HepG2 (cell line): Measurements from ENCODE around the gene OGA. TPM values are rescaled to one million over a fixed set of nuclear protein-coding genes. Genes with fewer than 3 reads are reported as not detected.

Source experiments
- CREB1 ChIP-seq, 2 experiments: fragments of 450-650 bp in 1 of 2; IDR thresholded peaks; 2 replicates each; pipeline ENCODE4 v1.6.1; 2016 to 2017; ENCODE audit warnings: control low read depth in 1 of 2, mild to moderate bottlenecking in 1 of 2, missing compliant biosample characterization in 1 of 2, missing genetic modification characterization in 1 of 2
- ELF1 ChIP-seq: sonication (generic); formaldehyde crosslinking; IDR thresholded peaks from 2 replicates; pipeline ENCODE4 v1.4.0; 2020; ENCODE audit warnings: missing genetic modification reagents
- ELF4 ChIP-seq: sonication (generic); formaldehyde crosslinking; IDR thresholded peaks from 2 replicates; pipeline ENCODE4 v1.5.0; 2020; ENCODE audit warnings: missing genetic modification reagents, mild to moderate bottlenecking, moderate library complexity, borderline replicate concordance
- GABPB1 ChIP-seq: IDR thresholded peaks from 2 replicates; pipeline ENCODE4 v1.6.1; 2016; ENCODE audit warnings: mild to moderate bottlenecking, missing genetic modification reagents, moderate library complexity, missing compliant biosample characterization
- ISX ChIP-seq: sonication (generic); formaldehyde crosslinking; conservative IDR thresholded peaks from 2 replicates; pipeline ENCODE4 v1.5.0; 2020; ENCODE audit warnings: missing genetic modification reagents
- NFYC ChIP-seq: IDR thresholded peaks from 2 replicates; pipeline ENCODE4 v1.6.1; 2016; ENCODE audit warnings: missing genetic modification reagents, missing compliant biosample characterization
- SOX13 ChIP-seq, 3 experiments: fragments of 450-650 bp in 1 of 3; sonication (generic) in 1 of 3; formaldehyde crosslinking in 1 of 3; IDR thresholded peaks in 2 of 3; conservative IDR thresholded peaks in 1 of 3; 2 replicates each; pipeline versions ENCODE4 v1.5.0 to v1.6.1; 2016 to 2020; ENCODE audit warnings: antibody characterized with exemption in 1 of 3, mild to moderate bottlenecking in 1 of 3, missing compliant biosample characterization in 1 of 3, missing genetic modification reagents in 1 of 3, moderate library complexity in 1 of 3
- TBL1XR1 ChIP-seq: fragments of 150-350 bp; IDR thresholded peaks from 2 replicates; pipeline ENCODE4 v1.6.1; 2014; ENCODE audit warnings: borderline replicate concordance, low read length; ENCODE audit not compliant: partially characterized antibody
- THAP11 ChIP-seq: IDR thresholded peaks from 2 replicates; pipeline ENCODE4 v1.6.1; 2016; ENCODE audit warnings: missing biosample characterization, missing genetic modification reagents
- ZBTB44 ChIP-seq: sonication (generic); formaldehyde crosslinking; IDR thresholded peaks from 2 replicates; pipeline ENCODE4 v1.4.0; 2020; ENCODE audit warnings: missing genetic modification reagents
- ZFP36L1 ChIP-seq: sonication (generic); formaldehyde crosslinking; IDR thresholded peaks from 2 replicates; pipeline ENCODE4 v1.8.0; 2022; ENCODE audit warnings: mild to moderate bottlenecking, missing genetic modification reagents, moderate library complexity
- ZNF530 ChIP-seq: sonication (generic); formaldehyde crosslinking; IDR thresholded peaks from 2 replicates; pipeline ENCODE4 v1.5.0; 2020; ENCODE audit warnings: low read depth, mild to moderate bottlenecking, missing genetic modification reagents
- ZNF546 ChIP-seq: sonication (generic); formaldehyde crosslinking; conservative IDR thresholded peaks from 2 replicates; pipeline ENCODE4 v1.8.1; 2023; ENCODE audit warnings: mild to moderate bottlenecking, missing genetic modification reagents
- ZNF567 ChIP-seq: sonication (generic); formaldehyde crosslinking; IDR thresholded peaks from 2 replicates; pipeline ENCODE4 v1.8.1; 2023; ENCODE audit warnings: mild to moderate bottlenecking, missing genetic modification reagents, borderline replicate concordance
- polyA plus RNA-seq, 8 experiments: library from polyadenylated mRNA; depleted of rRNA in 3 of 8; stranded (reverse) in 7 of 8; unstranded in 1 of 8; fragments of >200 nt; fragmentation: Illumina TruSeq in 4 of 8; extraction: Trizol in 4 of 8; gene quantifications; 2 replicates each; pipeline versions ENCODE4 v1.2.1 to v1.2.3, GENCODE V29; 2011 to 2016; ENCODE audit warnings: low read depth in 4 of 8, missing spikeins in 1 of 8, mixed read lengths in 1 of 8; ENCODE audit not compliant: insufficient read depth in 1 of 8
- total RNA-seq, 5 experiments: library from RNA; depleted of rRNA; stranded (reverse); fragments of >200 nt; fragmentation: Illumina TruSeq; extraction: Trizol; gene quantifications; 2 replicates each; pipeline ENCODE4 v1.2.3, GENCODE V29; 2016; ENCODE audit warnings: low read depth in 1 of 5
- TF ChIP-seq, protein P1 (sequence below): sonication (generic); formaldehyde crosslinking; conservative IDR thresholded peaks from 2 replicates; pipeline ENCODE4 v1.8.0; 2022; ENCODE audit warnings: low read depth, missing genetic modification reagents
- TF ChIP-seq, protein P2 (sequence below): sonication (generic); formaldehyde crosslinking; conservative IDR thresholded peaks from 2 replicates; pipeline ENCODE4 v1.4.0; 2020; ENCODE audit warnings: missing genetic modification reagents
- TF ChIP-seq, protein P3 (sequence below): sonication (generic); formaldehyde crosslinking; IDR thresholded peaks from 2 replicates; pipeline ENCODE4 v1.5.0; 2020; ENCODE audit warnings: mild to moderate bottlenecking, missing genetic modification reagents

Gene OGA
- total and polyA plus RNA-seq, 2 of the 13 experiments (the other 11 are each of a cell fraction or from before 2014, with no cell fraction given), result 33.2 to 39.8 TPM

DNA sequence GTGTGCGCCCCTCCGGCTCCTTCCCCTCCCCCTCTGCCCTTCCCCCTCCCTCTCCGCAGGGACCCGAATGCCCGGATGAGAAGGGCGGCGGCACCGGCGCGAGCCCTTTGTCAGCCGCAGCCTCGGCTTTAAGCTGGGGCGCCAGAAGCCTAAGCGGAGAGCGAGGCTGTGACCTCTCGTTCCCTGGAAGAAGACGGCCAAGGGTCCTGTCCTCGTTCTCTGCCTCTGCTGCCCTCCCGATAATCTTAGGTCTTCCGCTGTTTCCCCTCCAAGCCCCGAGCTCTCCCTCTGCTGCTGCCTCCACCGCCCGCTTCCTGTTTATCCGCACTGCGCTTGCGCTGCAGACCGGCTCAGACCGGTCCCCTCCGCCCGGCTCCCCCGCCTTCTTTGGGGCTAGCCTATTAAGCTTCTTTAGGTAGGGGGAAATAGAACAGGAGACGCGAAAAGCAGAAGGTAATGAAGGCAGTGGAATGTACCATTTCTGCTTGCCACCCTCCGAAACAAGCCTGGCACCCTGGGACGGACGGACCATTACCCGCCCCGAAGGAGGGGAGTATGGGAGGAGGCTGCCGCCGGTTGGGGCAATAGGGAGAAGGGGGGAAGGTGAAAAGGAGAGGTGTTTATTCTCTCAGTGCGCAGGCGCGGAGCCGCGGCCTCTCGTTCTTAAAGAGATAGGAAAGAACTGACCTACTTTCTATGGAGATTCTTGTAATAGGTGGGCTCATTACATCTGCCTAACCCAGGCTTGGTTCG lies at the start of gene OGA (continued):
- TF ChIP-seq, protein P1, sequence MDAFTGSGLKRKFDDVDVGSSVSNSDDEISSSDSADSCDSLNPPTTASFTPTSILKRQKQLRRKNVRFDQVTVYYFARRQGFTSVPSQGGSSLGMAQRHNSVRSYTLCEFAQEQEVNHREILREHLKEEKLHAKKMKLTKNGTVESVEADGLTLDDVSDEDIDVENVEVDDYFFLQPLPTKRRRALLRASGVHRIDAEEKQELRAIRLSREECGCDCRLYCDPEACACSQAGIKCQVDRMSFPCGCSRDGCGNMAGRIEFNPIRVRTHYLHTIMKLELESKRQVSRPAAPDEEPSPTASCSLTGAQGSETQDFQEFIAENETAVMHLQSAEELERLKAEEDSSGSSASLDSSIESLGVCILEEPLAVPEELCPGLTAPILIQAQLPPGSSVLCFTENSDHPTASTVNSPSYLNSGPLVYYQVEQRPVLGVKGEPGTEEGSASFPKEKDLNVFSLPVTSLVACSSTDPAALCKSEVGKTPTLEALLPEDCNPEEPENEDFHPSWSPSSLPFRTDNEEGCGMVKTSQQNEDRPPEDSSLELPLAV (CRISPR knock-in tag), result no peak
- TF ChIP-seq ZNF530 (no peak), ZBTB44 (CRISPR knock-in tag) (no peak), CREB1 (IDR thresholded peaks at IDR 0.05) (peak; percentile 62), CREB1 (CRISPR knock-in tag; IDR thresholded peaks at IDR 0.05) (peak; percentile 81), ZNF567 (CRISPR knock-in tag) (peak; percentile 90; the same call in 1 of the 2 replicates), NFYC (no peak), ZNF546 (0 out of 2 replicates have a peak, but pooled peaks have one; percentile 18), GABPB1 (peak; percentile 71), TBL1XR1 (no peak), SOX13 (IDR thresholded peaks at IDR 0.05) (no peak; the same call in 1 of the 2 replicates), SOX13 (CRISPR knock-in tag; conservative IDR thresholded peaks at IDR 0.05 in 1 of 2, IDR thresholded peaks at IDR 0.05 in 1 of 2) (0 out of 4 replicates have a peak, but pooled peaks of 1 of the 2 experiments have one; percentile 3), ELF1 (CRISPR knock-in tag) (peak; percentile 87), ELF4 (CRISPR knock-in tag) (peak; percentile 74; the same call in 1 of the 2 replicates), ZFP36L1 (no peak), ISX (CRISPR knock-in tag) (no peak), THAP11 (peak; percentile 85)
- TF ChIP-seq, protein P2, sequence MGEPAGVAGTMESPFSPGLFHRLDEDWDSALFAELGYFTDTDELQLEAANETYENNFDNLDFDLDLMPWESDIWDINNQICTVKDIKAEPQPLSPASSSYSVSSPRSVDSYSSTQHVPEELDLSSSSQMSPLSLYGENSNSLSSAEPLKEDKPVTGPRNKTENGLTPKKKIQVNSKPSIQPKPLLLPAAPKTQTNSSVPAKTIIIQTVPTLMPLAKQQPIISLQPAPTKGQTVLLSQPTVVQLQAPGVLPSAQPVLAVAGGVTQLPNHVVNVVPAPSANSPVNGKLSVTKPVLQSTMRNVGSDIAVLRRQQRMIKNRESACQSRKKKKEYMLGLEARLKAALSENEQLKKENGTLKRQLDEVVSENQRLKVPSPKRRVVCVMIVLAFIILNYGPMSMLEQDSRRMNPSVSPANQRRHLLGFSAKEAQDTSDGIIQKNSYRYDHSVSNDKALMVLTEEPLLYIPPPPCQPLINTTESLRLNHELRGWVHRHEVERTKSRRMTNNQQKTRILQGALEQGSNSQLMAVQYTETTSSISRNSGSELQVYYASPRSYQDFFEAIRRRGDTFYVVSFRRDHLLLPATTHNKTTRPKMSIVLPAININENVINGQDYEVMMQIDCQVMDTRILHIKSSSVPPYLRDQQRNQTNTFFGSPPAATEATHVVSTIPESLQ (CRISPR knock-in tag), result no peak
- TF ChIP-seq, protein P3, sequence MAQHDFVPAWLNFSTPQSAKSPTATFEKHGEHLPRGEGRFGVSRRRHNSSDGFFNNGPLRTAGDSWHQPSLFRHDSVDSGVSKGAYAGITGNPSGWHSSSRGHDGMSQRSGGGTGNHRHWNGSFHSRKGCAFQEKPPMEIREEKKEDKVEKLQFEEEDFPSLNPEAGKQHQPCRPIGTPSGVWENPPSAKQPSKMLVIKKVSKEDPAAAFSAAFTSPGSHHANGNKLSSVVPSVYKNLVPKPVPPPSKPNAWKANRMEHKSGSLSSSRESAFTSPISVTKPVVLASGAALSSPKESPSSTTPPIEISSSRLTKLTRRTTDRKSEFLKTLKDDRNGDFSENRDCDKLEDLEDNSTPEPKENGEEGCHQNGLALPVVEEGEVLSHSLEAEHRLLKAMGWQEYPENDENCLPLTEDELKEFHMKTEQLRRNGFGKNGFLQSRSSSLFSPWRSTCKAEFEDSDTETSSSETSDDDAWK (CRISPR knock-in tag), result no peak
